Activated CD8-positive, alpha-beta memory T cell treated with anti-CD3 and anti-CD28 coated beads, Interleukin-2, amount 50 U/mL, for 1 hour (primary cell): ENCODE data around the gene TMEM41A.
"Not testable (repeated sequence)": the region's sequence is repeated elsewhere in the genome, so short reads cannot be mapped to it uniquely, and the experiment has no call there.

Source experiments
- DNase-seq: peaks from one replicate; pipeline ENCODE4 v3.0.0-alpha.2; 2020; ENCODE audit errors: extremely low read depth

TMEM41A gene

DNA sequence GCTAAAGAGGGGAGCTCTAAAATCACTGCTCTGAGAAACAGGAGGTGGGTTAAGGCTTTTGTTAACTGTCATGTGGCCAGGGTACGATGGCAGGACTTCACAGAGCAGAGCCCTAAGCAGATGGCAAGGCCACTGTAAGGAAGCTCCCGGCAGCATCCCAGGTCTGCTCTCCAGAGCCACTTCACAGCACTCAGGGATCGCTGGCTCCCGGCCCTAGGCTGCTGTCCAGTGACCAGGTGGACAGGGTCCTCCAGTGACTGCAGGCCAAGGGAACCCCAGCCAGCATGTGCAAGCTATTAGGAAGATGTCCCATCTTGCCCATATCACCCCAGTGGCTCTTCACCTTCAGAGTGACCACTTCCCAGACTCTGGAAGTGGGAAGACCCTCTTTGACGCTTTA lies 10.4 kb downstream of the TMEM41A start:
- DNase-seq, result no peak

DNA sequence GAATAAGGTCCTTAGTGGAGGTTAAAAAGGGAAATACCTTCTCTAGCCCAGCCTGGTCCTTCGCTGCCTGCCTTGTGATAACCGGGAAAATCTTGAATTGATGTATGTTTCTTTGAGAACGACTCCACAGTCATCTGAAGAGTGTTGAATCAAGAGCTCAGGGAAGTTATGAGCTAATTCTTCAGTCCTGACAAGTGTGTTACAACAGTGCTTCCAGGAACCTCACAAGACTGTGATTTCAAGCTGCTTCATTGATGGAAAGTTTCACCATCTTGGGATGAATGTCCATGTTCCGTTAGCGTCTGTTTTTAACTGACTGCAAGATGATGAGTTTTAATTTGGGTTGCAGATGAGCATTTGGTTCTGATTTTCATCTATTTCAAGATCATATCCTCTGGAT lies 12.4 kb downstream of the TMEM41A start:
- DNase-seq, result no peak

DNA sequence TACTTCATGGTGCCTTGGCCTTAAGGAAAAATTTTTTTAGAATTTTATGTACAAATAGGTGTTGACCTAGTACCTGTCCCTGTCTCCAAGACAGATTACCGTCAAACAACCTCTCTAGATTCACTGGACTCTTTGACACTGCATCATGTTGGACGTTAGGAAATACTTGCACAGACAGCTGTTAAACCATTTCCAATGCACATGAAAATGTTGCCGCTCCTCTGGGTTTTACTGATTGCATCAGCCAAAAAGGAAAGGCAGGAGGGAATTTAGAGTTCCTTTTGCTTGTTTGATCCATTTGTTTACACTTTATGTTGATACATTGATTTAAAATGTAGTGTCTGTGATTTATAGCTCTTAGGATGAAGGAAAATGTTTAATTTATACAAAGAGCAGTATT lies 14.5 kb downstream of the TMEM41A start:
- no peak for DNase-seq

DNA sequence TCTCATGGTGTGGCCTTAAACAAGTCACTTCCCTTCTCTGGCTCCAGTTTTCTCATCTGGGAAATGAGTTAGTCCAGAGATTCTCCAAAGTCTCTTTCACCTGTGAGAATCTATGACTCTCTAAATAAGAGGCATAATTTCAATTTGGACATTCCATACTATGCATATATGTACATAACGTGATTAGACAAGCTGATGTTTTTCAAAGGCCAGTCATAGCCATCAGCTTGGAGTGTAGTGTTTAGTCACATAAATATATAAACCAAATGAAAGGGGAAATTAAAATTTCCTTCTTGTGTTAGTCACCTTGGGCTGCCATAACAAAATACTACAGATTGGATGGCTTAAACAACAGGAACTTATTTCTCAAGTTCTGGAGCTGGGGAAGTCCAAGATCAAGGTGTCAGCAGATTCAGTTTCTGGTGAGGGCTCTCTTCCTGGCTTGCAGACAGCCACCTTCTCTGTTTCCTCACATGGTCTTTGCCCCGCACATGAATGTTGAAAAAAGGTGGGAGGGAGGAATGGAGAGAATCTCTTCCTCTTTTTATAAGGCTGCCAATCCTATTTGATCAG lies 19.4 kb downstream of the TMEM41A start:
- DNase-seq, result no peak

DNA sequence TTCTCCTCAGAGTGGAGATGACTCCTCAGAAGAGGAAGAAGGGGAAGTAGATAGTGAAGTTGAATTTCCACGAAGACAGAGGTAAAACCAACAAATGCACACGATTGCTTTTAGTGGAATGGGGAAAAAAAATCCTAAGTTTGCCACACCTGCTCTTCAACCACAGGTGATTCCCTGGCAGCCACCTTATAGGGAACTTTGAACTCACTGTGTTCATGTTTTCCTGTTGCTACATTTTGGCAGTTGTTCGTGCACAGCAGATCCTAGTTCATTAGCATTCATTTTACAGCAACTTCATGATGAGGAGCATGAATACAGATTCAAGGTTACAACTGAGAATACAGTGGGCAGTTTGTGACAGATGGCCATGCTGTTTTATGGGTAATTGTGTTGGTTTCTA lies 21.5 kb downstream of the TMEM41A start:
- no peak for DNase-seq

DNA sequence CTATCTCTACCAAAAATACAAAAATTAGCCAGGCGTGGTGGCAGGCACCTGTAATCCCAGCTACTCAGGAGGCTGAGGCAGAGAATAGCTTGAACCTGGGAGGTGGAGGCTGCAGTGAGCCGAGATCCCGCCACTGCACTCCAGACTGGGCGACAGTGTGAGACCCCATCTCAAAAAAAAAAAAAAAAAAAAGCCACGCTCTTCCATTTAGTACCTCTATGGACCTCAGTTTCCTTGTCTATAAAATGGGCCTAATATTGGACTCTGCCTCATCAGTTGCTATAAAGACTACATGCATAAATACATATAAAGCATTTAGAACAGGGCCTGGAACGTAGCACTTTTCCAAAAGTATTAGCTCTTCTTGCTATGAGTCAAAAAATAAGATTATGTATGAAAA lies 23.9 kb downstream of the TMEM41A start:
- not testable (repeated sequence) for DNase-seq

DNA sequence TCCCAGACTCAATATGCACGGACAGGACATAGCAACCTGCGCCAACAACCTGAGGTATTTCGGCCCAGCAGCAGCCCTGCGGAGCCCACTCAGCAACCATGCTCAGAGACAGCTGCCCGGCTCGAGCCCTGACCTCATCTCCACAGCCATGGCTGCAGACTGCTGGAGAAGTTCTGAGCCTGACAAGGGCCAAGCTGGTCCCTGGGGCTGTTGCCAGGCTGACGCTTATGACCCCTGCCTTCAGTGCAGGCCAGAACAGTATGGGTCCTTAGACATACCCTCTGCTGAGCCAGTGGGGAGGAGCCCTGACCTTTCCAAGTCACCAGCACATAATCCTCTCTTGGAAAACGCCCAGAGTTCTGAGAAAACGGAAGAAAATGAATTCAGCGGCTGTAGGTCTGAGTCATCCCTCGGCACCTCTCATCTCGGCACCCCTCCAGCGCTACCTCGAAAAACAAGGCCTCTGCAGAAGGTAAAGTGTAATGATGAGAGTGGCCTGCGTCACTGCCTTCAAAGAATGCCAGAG lies 25.5 kb downstream of the TMEM41A start:
- DNase-seq, result no peak

DNA sequence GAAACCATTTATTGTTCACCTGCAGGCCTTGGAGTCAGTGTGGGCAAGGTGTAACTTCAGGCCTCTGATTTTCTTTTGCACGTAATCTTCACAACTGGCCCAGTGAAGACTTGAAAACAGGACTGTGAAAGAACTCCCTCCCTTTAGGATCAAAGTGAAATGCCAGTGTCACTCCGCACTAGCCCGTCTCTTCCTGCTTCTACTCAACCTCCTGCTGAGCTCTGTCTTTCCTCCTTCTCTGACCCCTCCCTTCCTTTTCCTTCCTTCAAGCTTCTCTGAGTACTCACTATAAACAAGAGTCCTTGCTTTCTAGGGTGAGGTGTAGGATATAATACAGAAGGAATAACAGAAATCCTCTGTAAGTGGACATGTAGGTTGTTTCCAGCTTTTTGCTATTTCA lies 28.5 kb downstream of the TMEM41A start:
- no peak for DNase-seq

DNA sequence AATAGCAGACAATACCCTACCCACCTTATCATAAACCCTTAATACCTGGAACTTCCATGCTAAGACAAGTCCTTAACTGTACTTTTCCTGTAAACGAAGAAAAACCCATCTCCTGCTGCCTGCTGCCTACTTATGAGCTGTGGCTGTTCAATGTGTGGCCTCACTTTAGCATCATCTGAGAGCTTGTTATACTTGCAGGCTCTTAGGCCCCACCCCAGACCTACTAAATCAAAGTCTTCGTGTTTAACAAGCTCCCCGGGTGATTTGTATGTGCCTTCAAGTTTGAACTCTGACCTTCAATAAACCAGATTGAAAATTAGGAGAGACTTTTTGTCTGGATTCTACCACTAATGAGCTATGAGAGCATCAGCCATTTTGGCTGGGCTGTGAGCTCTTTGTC lies 29.3 kb downstream of the TMEM41A start:
- DNase-seq, result no peak

DNA sequence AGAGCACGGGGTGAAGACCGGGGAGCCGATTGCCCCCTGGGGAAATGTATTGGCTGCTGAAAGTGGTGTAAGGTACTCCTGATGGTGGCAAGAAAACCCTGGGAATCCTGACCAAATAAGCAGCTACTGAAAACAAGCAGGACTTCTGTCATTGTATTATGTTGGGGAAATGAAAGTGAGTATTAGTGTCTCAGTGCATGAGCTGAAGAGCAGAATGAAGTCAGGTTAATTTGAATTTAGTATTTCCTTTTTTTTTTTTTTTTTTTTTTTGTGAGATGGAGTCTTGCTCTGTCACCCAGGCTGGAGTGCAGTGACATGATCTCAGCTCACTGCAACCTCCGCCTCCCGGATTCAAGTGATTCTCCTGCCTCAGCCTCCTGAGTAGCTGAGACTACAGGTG lies 32.7 kb downstream of the TMEM41A start:
- not testable (repeated sequence) for DNase-seq

DNA sequence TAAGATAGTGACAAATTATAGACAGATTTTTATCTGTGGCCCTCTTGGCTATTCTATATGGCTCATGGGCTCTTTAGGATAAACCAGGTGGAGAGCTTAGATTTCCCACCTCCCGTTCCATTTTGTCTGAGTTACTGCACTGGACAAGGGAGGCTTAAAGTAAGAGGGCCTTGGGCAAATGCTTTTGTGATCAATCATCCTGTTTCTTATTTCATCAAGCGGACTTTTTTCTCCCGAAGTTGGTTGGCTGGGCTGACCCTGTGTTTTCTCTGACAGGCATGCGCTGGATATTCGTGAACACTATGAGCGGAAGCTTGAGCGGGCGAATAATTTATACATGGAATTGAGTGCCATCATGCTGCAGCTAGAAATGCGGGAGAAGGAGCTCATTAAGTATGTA lies 33.4 kb downstream of the TMEM41A start:
- no peak for DNase-seq

DNA sequence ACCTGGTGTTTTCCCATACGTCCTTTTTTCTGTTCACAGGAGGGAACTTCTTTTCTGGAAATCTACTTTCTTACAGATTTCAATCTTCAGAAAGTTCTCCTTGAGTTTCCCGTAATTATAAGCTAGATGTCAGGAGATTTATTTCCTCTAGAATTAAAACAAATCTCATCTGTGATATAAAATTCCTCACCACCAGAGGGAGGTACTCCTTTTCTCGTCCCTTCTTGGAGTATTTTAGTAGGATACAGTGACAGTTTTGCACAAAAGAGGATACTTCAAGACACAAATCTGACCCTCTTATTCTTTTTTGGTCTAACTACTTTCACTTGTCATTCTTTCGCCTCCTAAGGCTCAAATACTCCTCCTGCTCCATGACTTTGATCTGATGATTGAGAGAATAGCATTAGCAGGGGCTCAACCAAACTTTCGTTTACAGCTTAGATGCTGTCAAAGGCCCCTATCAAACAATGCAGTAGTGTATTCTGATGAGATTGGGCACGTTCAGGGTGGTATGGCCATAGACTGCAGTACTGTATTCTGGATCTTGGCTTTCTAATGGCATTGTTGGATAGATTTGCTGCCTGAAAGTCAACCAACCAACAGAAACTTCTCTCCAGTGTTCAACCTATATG lies 38.0 kb downstream of the TMEM41A start:
- DNase-seq, result no peak

DNA sequence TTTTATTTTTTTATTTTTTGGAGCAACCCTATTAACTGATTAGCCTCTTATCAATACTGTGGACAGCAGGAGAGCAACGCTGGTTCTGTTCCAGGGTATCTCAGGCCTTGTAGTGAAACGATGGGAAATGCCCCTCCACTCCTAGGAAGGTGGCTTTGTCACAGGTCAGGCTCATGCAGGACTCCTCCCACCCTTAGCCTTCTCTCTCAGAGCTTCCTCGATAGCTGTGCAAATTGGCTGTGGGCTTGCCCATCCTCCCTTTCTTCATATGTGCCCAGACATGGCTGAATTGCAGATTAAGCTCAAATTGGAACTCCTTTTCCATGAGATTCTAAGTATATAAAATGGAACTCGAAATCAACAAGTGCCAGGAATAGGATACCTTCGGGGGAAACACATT lies 38.5 kb downstream of the TMEM41A start:
- no peak for DNase-seq

DNA sequence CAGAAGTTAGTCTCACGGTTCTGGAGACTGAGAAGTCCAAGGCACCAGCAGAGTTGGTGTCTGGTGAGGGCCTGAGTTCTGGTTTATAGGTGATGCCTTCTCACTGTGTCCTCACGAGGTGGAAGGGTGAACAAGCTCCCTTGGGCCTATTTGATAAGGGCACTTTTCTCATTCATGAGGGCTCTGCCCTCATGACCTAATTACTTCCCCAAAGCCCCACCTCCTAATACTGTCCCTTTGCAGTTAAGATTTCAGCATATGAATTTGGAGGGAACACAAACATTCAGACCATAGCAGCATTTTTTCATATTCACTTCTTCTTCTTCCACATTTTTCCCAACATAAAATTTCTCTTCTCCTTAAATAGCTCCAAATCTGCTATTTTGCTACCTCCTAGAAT lies 41.5 kb downstream of the TMEM41A start:
- no peak for DNase-seq

DNA sequence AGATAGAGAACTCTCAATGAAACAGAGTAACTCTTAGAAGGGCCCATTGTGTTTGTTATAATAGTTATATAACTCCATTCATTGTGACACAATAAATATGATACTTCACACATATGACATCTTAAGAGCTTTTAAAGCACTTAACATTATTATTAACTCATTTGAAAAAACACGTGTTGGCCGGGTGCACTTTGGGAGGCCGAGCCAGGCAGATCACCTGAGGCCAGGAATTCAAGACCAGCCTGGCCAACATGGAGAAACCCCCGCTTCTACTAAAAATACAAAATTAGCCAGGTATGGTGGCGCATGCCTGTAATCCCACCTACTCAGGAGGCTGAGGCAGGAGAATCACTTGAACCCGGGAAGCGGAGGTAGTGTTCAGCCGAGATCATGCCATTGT lies 47.4 kb downstream of the TMEM41A start:
- not testable (repeated sequence) for DNase-seq

DNA sequence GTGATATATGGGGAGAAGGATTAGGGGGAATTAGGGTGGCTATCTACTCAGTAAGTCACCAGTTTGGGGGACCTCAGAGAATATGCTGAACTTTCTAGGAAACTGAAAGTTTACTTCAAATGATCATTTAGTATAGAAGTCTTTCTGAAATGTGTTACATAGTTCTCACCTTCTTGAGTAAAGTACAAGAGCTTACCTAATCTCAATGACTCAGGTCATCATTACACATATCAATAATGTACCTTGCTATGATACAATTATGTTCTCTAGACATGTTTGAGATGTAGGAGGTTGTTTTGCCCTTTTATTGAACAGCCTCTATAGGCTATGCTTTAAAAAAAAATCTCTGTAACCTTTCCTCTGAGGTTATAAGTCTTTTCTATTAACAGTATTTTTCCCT lies 50.7 kb downstream of the TMEM41A start:
- DNase-seq, result no peak

DNA sequence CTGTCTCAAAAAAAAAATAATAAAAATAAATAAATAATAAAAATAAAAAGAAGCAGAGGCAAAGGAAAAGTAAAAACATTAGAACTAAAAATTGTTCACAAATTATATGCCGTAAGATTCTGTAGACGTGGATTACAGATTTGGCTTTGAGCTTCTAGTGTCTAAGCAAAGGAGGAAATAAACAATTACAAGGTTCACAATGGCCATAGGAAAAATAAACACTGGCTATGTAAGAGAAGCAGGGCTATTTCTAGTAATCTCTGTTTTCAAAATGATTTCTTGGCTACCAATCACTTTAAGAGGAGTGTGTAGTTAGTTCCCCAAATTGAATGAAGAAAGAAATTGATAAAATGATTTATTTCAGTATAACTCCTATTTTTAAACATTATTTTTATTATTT lies 54.5 kb downstream of the TMEM41A start:
- DNase-seq, result no peak

DNA sequence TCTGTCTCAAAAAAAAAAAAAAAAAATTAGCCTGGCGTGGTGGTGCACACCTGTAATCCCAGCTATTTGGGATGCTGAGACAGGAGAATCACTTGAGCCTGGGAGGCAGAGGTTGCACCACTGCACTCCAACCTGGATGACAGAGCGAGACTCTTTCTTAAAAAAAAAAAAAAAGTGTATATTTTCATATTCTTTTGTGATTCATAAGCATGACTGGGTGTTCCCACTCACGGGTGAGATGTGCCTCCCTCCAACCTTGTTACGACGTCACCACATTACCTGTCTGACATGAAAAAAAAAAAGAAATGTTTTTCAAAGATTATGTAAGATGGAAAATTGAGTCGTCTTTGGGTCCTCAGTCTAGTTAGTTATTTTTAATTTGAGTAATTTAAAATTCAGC lies 56.8 kb downstream of the TMEM41A start:
- DNase-seq, result no peak

DNA sequence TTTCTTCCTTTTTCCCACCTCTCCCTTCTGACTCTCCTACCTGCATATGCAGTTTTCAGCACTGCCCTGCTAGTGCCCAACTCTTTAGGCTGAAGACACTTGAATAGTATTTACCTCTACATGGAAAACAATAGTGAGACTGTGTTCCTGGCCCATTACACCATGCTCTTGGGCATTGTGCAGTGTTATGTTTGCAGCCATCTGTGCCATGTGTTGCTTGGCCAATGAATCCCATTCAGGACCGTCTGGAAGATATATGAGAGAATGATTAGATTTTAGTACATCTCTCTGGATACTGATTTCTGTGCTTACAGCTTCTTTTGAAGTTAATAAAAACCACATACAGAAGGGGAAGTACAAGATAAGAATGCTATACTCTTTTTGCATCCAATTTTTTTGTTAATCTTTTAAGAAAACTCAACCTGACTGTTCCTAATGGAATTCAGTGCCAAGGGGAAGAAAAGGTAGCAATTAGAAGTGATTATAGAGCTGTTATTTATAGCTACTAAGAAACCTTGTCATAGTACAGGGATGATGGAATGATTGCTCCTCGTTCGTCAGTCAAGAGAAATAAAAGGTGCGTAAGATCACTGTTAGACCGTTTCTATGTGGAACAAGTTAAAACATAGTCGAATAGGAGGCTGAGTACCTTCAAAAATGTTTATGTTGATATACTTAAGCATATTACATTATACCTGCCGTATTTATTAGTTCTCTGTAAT lies 58.9 kb downstream of the TMEM41A start:
- no peak for DNase-seq
